ENCODE measurements around the gene TSKS.

The TSKS gene

GRCh38 chr19:49710372-49710951 is 52.6 kb downstream of the TSKS start:
- Histone ChIP-seq H3K9me3 (ENCODE audit: control insufficient read depth, low read length) (no peaks in the 10 kb centered on the region), H2AFZ (no peak overlapping the region), H3K9ac (no peak overlapping the region), H3K27ac (no peak overlapping the region), H3K79me2 (no peaks in the 10 kb centered on the region), H3K27me3 (ENCODE audit: control insufficient read depth, insufficient read depth, low read length) (no peaks in the 10 kb centered on the region), H3K36me3 (ENCODE audit: control insufficient read depth, insufficient read depth, low read length) (no peaks in the 10 kb centered on the region), H3K4me2 (ENCODE audit: low read length) (no peak overlapping the region), H3K4me1 (no peaks in the 10 kb centered on the region), H3K4me3 (ENCODE audit: low read depth, low read length) (no peak overlapping the region)
- no peak for TF ChIP-seq CTCF (IDR thresholded peaks at IDR 0.05)

- no peaks in the 10 kb centered on the region for H3K27me3 ChIP-seq (ENCODE audit: control insufficient read depth, insufficient read depth, low read length)
- H3K9ac ChIP-seq: no peak overlapping the region
- no peaks in the 10 kb centered on the region for H3K36me3 ChIP-seq (ENCODE audit: control insufficient read depth, insufficient read depth, low read length)
- no peak overlapping the region for H3K27ac ChIP-seq
- H2AFZ ChIP-seq: no peak overlapping the region
- no peak overlapping the region for H3K4me2 ChIP-seq (ENCODE audit: low read length)
- no peaks in the 10 kb centered on the region for H3K4me1 ChIP-seq
- TF ChIP-seq CTCF (IDR thresholded peaks at IDR 0.05): no peak
- H3K4me3 ChIP-seq (ENCODE audit: low read depth, low read length): no peak overlapping the region
- no peaks in the 10 kb centered on the region for H3K9me3 ChIP-seq (ENCODE audit: control insufficient read depth, low read length)
- no peaks in the 10 kb centered on the region for H3K79me2 ChIP-seq
These were observed 57.2 kb downstream of the TSKS start for GRCh38 chr19:49705919-49706318.

GRCh38 chr19:49704888-49705642 is 58.0 kb downstream of the TSKS start:
- no peaks in the 10 kb centered on the region for H3K9me3 ChIP-seq (ENCODE audit: control insufficient read depth, low read length)
- no peaks in the 10 kb centered on the region for H3K36me3 ChIP-seq (ENCODE audit: control insufficient read depth, insufficient read depth, low read length)
- TF ChIP-seq CTCF (IDR thresholded peaks at IDR 0.05): no peak
- H3K9ac ChIP-seq: no peak overlapping the region
- no peaks in the 10 kb centered on the region for H3K79me2 ChIP-seq
- H3K4me2 ChIP-seq (ENCODE audit: low read length): no peak overlapping the region
- H3K4me3 ChIP-seq (ENCODE audit: low read depth, low read length): no peak overlapping the region
- H3K4me1 ChIP-seq: no peaks in the 10 kb centered on the region
- no peak overlapping the region for H2AFZ ChIP-seq
- no peaks in the 10 kb centered on the region for H3K27me3 ChIP-seq (ENCODE audit: control insufficient read depth, insufficient read depth, low read length)
- no peak overlapping the region for H3K27ac ChIP-seq

GRCh38 chr19:49701271-49701786 is 61.8 kb downstream of the TSKS start:
- H3K4me3 ChIP-seq (ENCODE audit: low read depth, low read length): no peak overlapping the region
- H3K9ac ChIP-seq: no peak overlapping the region
- H3K27me3 ChIP-seq (ENCODE audit: control insufficient read depth, insufficient read depth, low read length): no peaks in the 10 kb centered on the region
- no peaks in the 10 kb centered on the region for H3K36me3 ChIP-seq (ENCODE audit: control insufficient read depth, insufficient read depth, low read length)
- TF ChIP-seq CTCF (IDR thresholded peaks at IDR 0.05): no peak
- H2AFZ ChIP-seq: peak overlapping the region; percentile 69
- no peaks in the 10 kb centered on the region for H3K9me3 ChIP-seq (ENCODE audit: control insufficient read depth, low read length)
- H3K4me1 ChIP-seq: no peaks in the 10 kb centered on the region
- H3K27ac ChIP-seq: no peak overlapping the region
- H3K4me2 ChIP-seq (ENCODE audit: low read length): no peak overlapping the region
- H3K79me2 ChIP-seq: no peaks in the 10 kb centered on the region

Measured in parathyroid adenoma (tissue), 2 donors.